Hematopoietic multipotent progenitor cell treated with erythropoietin and hydrocortisone succinate and interleukin-3 and kit ligand, for 17 days (in vitro differentiated cells): ENCODE results near the gene GAB3.

Experiments
- DNase-seq: peaks from one replicate; pipeline ENCODE4 v3.0.0-alpha.2; 2015; ENCODE audit warnings: low spot score

Gene GAB3

DNA sequence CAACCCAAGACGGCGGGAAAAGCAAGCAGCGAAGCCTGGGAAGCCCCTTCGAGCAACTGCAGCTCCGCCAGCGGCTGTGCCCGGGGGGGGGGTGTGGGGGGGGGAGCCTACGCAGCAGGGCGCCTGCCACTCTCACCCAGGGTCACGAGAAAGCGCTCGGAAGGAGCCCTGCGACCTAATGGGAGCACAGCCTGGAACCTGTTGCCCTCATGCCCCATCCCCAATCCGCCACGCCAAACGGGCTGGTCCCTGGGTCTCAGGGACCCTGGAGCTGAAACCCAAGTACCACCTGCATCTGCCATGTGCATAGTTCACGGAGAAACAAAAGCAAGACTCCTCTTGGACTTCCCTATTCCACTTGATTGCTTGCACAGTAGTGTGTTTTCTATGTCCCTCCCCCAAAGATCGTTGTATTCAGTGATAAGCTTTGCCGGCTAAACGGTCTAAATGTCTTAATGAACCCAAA, 359 bp upstream of the GAB3 start:
- DNase-seq: no peak

DNA sequence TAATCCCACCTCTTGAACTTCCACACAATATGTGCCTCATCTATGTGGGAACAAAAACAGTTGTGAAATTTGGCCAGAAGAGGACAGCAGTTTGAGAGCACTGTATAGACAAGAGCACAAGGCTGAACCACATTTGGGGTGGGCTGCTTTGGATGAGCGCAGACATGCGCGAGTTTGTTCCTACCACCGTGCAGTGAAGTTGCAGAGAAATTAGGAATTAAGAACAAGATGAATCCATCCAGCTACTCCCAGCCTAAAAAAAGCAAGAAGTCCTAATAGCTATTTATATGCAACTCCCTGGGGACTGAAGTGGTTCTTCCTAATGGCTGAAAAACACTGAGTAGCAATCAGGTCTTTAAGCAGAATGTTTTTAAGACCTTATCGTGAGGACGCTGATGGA, 1.0 kb downstream of the GAB3 start:
- no peak for DNase-seq

DNA sequence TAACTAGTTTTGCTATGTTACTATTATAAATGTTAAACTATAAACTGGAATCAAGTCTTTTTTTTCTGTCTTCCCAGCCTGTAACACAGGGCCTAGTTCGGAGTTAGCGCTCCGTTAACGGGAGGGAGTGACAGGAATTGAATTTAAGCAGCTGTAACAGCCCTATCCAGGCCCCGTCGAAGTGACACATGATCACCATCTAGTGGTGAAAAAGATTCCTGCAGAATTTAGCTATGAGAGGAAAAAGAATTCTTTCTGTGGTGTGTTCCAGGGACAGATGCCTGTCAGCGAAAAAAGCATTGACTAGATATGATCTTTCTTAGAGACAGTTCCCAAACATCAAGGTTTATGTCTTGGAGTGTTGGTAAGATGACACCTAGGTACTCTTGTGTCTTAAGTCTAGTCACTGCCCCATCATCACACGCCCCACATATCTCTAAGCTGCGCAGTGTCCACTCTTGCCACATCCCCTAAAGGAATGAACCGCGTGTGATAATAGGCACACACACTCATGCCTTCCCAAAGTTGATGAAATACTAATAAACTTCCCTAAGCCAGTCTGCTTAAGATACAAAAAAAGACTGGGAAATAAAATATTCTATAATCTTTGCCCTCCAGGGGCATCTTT, 2.1 kb downstream of the GAB3 start:
- DNase-seq: peak; percentile 87

- no peak for DNase-seq
Measured at GRCh38 chrX:154742613-154743012, 8.3 kb downstream of the GAB3 start.

GRCh38 chrX:154739952-154740465, 10.9 kb downstream of the GAB3 start:
- no peak for DNase-seq

GRCh38 chrX:154738011-154738738, 12.7 kb downstream of the GAB3 start:
- DNase-seq: no peak

GRCh38 chrX:154737136-154737535, 13.7 kb downstream of the GAB3 start:
- peak; percentile 21 for DNase-seq

- no peak for DNase-seq
Measured at GRCh38 chrX:154735695-154736393, 15.0 kb downstream of the GAB3 start.

DNA sequence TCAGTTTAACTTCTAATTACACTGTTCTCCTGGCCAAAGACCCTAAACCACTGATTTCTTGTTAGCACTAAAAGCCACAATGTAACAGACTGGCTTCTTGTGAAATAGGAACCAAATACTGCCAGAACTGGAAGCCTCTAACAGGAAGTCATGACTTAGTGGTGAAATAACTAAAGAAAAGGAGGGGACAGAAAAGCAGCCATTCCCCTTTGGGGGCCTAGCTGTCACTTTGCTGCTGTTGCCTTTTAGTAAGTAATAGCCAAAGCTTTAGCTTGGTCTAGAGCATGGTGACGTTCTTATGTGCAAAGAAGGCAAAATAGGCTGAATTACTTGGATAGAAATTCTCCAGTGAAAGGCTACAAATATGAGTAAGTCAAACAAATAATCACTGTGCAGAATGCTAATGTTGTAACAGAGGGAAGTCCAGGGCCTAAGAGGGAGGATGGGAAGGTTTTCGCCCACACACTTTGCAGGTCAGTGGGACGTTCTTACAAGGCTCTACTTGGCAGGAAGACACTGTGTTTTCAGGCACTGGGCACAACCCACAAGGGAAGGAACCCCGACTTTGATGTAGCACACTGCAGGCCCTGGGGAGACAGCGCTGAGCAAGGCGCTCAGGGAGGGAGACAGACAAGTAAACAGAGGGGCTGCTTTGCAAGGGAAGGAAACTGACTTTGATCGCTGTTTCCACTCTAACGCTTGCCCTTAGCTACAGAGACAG, 16.7 kb downstream of the GAB3 start:
- DNase-seq: no peak

- DNase-seq: no peak
Measured at GRCh38 chrX:154733066-154733425, 17.8 kb downstream of the GAB3 start.

GRCh38 chrX:154732421-154733065, 18.3 kb downstream of the GAB3 start:
- no peak for DNase-seq

- DNase-seq: no peak
Measured at GRCh38 chrX:154731881-154732280, 19.0 kb downstream of the GAB3 start.

DNA sequence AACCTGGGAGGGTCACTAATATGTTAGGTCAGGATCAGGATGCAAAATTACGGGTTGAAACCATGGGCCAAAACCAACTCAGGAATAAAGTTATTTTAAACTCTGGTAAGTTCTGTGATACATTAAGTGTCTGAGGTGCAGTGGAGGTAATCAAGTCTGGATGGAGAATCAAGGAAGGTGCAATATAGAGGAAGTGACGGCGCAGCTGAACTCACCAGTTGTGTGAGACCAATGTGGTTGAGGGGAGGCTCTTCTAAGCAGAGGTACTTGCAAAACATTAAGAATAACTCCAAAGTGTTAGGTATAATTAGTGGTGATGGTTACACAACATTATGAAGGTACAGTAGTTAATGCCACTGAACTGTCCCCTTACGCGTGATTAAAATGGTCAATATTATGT, 19.7 kb downstream of the GAB3 start:
- DNase-seq: no peak

DNA sequence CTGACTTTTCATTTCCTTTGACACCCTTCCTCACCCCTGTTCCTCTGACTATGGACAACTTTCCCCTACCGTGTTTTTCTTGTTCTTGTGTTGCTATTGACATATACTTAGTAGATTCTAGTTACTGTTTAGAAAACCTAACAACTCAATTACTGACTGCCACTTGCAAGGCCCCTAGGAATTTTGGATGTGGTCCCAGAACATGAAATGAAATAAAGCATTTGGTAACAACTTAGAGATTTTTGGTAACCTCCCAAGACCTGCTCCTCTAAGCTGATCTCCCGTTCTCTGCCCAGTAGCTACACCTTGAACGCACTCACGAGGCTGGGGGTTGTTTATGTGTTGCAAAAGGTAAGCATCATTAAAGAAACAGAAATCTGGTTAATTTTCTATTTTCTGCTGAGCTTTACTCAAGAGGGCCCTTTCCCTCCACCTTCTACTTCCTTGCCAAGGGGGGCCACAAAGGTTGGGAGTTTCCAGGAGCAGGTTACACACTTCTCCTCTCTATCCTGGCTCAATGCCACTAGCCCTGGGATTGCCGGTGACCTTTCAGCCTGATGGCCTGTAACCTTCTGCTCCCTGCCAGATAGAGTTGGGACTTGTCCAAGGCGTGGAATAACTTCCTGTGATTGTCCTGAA, 20.5 kb downstream of the GAB3 start:
- no peak for DNase-seq

GRCh38 chrX:154729439-154729838, 21.4 kb downstream of the GAB3 start:
- DNase-seq: no peak

DNA sequence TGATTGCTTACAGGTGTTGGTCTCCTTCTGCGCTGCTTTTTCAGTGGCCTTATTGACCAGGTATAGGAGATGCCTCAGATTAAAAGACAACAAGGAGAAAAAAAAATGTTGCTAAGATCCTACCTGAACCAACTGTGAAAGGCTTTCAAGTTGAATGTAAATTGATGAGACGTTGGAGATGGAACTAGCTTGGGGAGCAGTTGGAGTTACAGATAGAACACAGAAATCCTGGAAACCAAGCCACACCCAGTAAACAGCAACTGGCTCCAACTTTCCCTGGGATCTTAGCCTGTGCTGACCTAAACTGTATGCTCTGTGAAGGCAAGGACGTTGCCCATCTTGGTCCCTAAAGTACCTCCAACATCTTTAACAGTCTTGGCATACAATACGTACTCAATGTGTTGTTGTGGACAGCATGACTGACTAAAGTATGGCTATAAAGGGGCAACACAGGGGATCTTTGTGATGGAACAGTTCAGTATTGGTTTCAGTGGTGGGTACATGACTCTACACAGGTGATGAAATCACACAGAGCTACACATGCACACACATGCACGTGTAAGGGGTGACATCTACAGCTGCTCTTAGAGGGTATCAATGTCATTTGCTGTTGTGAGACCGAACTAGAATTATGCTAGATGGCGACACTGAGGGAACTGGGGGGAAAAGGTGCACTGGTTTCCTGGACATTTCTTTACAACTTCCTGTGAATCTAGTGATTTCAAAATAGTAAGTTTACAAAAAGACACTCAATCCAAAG, 22.3 kb downstream of the GAB3 start:
- no peak for DNase-seq

GRCh38 chrX:154727871-154728270, 23.0 kb downstream of the GAB3 start:
- no peak for DNase-seq

GRCh38 chrX:154727418-154727817, 23.5 kb downstream of the GAB3 start:
- no peak for DNase-seq

- DNase-seq: no peak
Measured at GRCh38 chrX:154724993-154725756, 25.7 kb downstream of the GAB3 start.

DNA sequence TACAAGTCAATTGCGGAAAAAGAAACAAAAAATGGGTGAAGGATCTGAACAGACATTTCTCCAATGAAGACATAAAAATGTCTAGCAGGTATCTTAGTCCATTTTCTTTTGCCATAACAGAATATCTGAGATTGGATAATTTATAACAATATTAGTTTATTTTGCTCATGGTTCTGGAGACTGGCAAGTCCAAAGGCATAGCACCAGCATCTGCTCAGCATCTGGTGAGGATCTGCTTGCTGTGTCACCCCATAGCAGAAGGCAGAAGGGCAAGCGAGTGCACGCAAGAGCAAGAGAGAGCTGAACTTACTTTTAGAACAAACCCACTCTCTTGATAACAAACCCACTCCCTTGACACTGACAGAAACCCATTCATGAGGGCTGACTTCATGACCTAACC, 29.7 kb downstream of the GAB3 start:
- DNase-seq: no peak
